ENCODE measurements around the gene CPNE8. TPM values are rescaled to one million over a fixed set of nuclear protein-coding genes. Genes with fewer than 3 reads are reported as not detected.

Gene CPNE8
- total RNA-seq, 4 donors from 2014 or later, result 10.5 to 18.1 (median 15.1) TPM

- Histone ChIP-seq H3K36me3 (no peaks in the 10 kb centered on the region), H3K9me3 (no peaks in the 10 kb centered on the region), H3K27ac (no peak overlapping the region), H3K27me3 (no peaks in the 10 kb centered on the region), H3K4me3 (no peak overlapping the region), H3K4me1 (peaks cover 0 to 9% (median 0%) of the 10 kb centered on the region in 3 donors)
- intact Hi-C loops (cut with DNase I), result no loop called here
- TF ChIP-seq POLR2A (IDR thresholded peaks at IDR 0.05), result no peak
- no peak for TF ChIP-seq CTCF (IDR thresholded peaks at IDR 0.05)
- no peak for DNase-seq
Observed at GRCh38 chr12:38628288-38628687, 277.1 kb downstream of the CPNE8 start.

GRCh38 chr12:38625306-38625705 is 280.1 kb downstream of the CPNE8 start:
- TF ChIP-seq POLR2A (IDR thresholded peaks at IDR 0.05) (no peak), CTCF (IDR thresholded peaks at IDR 0.05) (no peak)
- H3K4me3 ChIP-seq, result no peak overlapping the region
- no peak for DNase-seq
- H3K36me3 ChIP-seq, result no peaks in the 10 kb centered on the region
- intact Hi-C loops (cut with DNase I), result no loop called here
- no peak overlapping the region for H3K27ac ChIP-seq
- 76 to 92% methylated on average over 5 of the region's 5 CpGs for WGBS, 2 donors
- no peaks in the 10 kb centered on the region for H3K27me3 ChIP-seq
- no peaks in the 10 kb centered on the region for H3K4me1 ChIP-seq
- no peaks in the 10 kb centered on the region for H3K9me3 ChIP-seq

DNA sequence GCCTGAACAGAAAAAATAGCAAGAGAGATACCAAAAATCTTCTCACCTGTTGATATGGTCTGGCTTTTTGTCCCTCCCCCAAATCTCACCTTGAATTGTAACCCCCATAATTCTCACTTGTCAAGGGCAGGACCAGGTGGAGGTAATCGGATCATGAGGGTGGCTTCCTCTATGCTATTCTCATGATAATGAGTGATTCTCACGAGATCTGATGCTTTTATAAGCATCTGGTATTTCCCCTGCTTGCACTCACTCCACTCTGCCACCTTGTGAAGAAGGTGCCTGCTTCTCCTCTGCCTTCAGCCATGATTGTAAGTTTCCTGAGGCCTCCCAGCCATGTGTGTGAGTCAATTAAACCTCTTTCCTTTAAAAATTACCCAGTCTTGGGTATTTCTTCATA is 291.2 kb downstream of the CPNE8 start:
- H3K4me3 ChIP-seq, result no peak overlapping the region
- 38 to 46% methylated on average over 2 of the region's 2 CpGs for WGBS, 2 donors
- no peaks in the 10 kb centered on the region for H3K27me3 ChIP-seq
- H3K27ac ChIP-seq, result no peak overlapping the region
- TF ChIP-seq CTCF (IDR thresholded peaks at IDR 0.05), result no peak
- TF ChIP-seq POLR2A (IDR thresholded peaks at IDR 0.05), result no peak
- H3K9me3 ChIP-seq, result no peaks in the 10 kb centered on the region
- no peaks in the 10 kb centered on the region for H3K36me3 ChIP-seq
- intact Hi-C loops (cut with DNase I), result no loop called here
- H3K4me1 ChIP-seq, result no peaks in the 10 kb centered on the region
- DNase-seq, result no peak

DNA sequence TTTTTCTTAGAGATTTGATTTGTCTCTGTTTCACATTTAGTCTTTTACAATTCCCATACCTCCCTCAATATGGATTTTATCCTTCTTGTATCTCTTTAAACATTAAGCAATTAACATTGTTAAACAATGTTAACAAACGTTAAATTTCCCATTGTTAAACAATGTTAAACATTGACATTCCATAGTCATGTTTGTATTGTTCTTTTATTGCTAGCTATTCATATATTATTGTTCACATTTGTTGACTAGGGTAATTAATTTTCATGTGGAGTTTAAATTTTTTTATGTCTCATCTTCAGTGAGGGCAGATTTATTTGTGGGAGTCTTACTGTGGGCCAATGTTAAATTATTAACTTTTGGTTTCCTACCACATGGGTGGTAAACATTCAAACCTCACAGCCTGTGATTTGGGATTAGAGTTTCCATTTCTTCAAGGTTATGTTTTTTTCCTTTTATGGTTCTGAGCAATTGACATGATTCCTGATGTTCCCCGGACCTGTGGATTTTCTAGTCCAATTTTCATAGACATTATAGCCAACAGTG is 294.5 kb downstream of the CPNE8 start:
- TF ChIP-seq POLR2A (IDR thresholded peaks at IDR 0.05), result no peak
- TF ChIP-seq CTCF (IDR thresholded peaks at IDR 0.05), result no peak
- H3K4me3 ChIP-seq, result no peak overlapping the region
- intact Hi-C loops (cut with DNase I), result no loop called here
- H3K27ac ChIP-seq, result no peak overlapping the region
- H3K36me3 ChIP-seq, result no peaks in the 10 kb centered on the region
- no peaks in the 10 kb centered on the region for H3K4me1 ChIP-seq
- DNase-seq, result no peak
- H3K9me3 ChIP-seq, result no peaks in the 10 kb centered on the region
- H3K27me3 ChIP-seq, result no peaks in the 10 kb centered on the region
- 46 to 53% methylated on average over 2 of the region's 2 CpGs for WGBS, 2 donors

DNA sequence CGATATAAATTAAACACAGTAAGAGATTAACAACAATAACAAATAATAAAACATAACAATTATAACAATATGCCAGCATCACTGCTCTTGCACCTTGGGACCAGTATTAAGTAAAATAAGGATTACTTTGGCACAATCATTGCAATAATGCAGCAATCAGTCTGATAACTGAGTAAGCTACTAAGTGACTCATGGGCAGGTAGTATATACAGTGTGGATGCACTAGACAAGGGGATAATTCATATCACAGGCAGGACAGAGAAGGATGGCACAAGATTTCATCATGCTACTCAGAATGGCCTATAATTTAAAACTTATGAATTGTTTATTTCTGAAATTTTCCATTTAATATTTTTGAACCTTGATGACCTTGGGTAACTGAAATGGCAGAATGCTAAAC is 298.1 kb downstream of the CPNE8 start:
- intact Hi-C loops (cut with DNase I), result no loop called here
- 68 to 86% methylated on average over 1 of the region's 1 CpG for WGBS, 2 donors
- Histone ChIP-seq H3K9me3 (no peaks in the 10 kb centered on the region), H3K27ac (no peak overlapping the region), H3K4me1 (no peaks in the 10 kb centered on the region), H3K4me3 (no peak overlapping the region), H3K27me3 (no peaks in the 10 kb centered on the region), H3K36me3 (no peaks in the 10 kb centered on the region)
- DNase-seq, result no peak
- TF ChIP-seq POLR2A (IDR thresholded peaks at IDR 0.05), result no peak
- no peak for TF ChIP-seq CTCF (IDR thresholded peaks at IDR 0.05)
